K562 (cell line): ENCODE results near the gene TOM1L1. TPM values are rescaled to one million over a fixed set of nuclear protein-coding genes. Genes with fewer than 3 reads are reported as not detected.

Experiments
- ATAC-seq: fragments of 200-7000 bp; cut with Tn5 transposase; 3 replicates; pipeline ENCODE4 v1.9.1; 2020; ENCODE audit warnings: moderate library complexity
- BruUV-seq: library from RNA; stranded (reverse); fragments of 400-500 nt; replicated peaks from 2 replicates; lab custom pipeline; 2021; lab: Mats Ljungman, UMichigan
- CTCF ChIA-PET: fragments of 300-600 bp; formaldehyde crosslinking; extraction: SDS; loops from one replicate; lab custom pipeline; 2021; ENCODE audit warnings: low intra/inter-chr PET ratio; lab: Yijun Ruan, JAX
- POLR2A ChIA-PET: fragments of 300-600, 350-650 bp; sonication (Branson Sonifier 250); formaldehyde crosslinking; extraction: SDS; loops from one replicate; lab custom pipeline; 2021; ENCODE audit warnings: antibody characterized with exemption, inconsistent platforms; lab: Yijun Ruan, JAX
- DNase-seq, 4 experiments: peaks; one replicate each; pipeline versions ENCODE4 v3.0.0 to v3.0.0-alpha.2; 2011 to 2018; ENCODE audit warnings: low spot score in 3 of 4, mixed read lengths in 3 of 4; ENCODE audit errors: extremely low read depth in 1 of 4
- FAIRE-seq: peaks from 2 replicates; lab custom pipeline; 2011; peaks lifted over from hg19 to GRCh38; lab: Jason Lieb, UNC
- H2AFZ ChIP-seq: 2 replicates; pipeline ENCODE4 v1.6.0; 2011; ENCODE audit warnings: low read depth, low read length, control low read depth, inconsistent platforms
- H3K27ac ChIP-seq: fragments of 200-600 bp; 3 replicates; pipeline ENCODE4 v1.8.0; 2011; ENCODE audit warnings: low read depth, mild to moderate bottlenecking, control low read depth, inconsistent platforms, low read length, moderate library complexity, mixed read lengths; ENCODE audit errors: extremely low read depth
- H3K27me3 ChIP-seq, 2 experiments: fragments of 300-600 bp in 1 of 2; 2 replicates in 1 of 2; 3 replicates in 1 of 2; pipeline versions ENCODE4 v1.6.0 to v1.8.0; 2011; ENCODE audit warnings: inconsistent platforms in 2 of 2, low read length in 2 of 2, mild to moderate bottlenecking in 1 of 2, mixed read lengths in 1 of 2, moderate library complexity in 1 of 2; ENCODE audit not compliant: control insufficient read depth in 2 of 2, insufficient read depth in 2 of 2
- H3K36me3 ChIP-seq: fragments of 300-600 bp; 3 replicates; pipeline ENCODE4 v1.8.0; 2011; ENCODE audit warnings: mild to moderate bottlenecking, low read length, inconsistent platforms; ENCODE audit not compliant: control insufficient read depth, insufficient read depth
- H3K4me1 ChIP-seq, 2 experiments: fragments of 200-600 bp in 1 of 2; replicated peaks in 1 of 2; 2 replicates in 1 of 2; 3 replicates in 1 of 2; pipeline versions ENCODE4 v1.5.1 to v1.8.0; 2011; ENCODE audit warnings: inconsistent platforms in 2 of 2, low read length in 2 of 2, mild to moderate bottlenecking in 1 of 2, mixed read lengths in 1 of 2, moderate library complexity in 1 of 2; ENCODE audit not compliant: control insufficient read depth in 2 of 2, insufficient read depth in 2 of 2
- H3K4me2 ChIP-seq: 2 replicates; pipeline ENCODE4 v1.6.1; 2011; ENCODE audit warnings: low read length, control low read depth, inconsistent platforms, mixed read lengths; ENCODE audit not compliant: insufficient read depth
- H3K4me3 ChIP-seq: fragments of 200-600 bp; sonication (generic), shearing (Covaris generic); 2 replicates; pipeline ENCODE4 v1.5.1; 2016; ENCODE audit warnings: control low read depth, inconsistent platforms
- H3K79me2 ChIP-seq: fragments of 200-600 bp; 3 replicates; pipeline ENCODE4 v1.8.0; 2011; ENCODE audit warnings: low read length, inconsistent platforms; ENCODE audit not compliant: control insufficient read depth, insufficient read depth
- H3K9ac ChIP-seq, 2 experiments: 2 replicates each; pipeline versions ENCODE4 v1.6.0 to v1.6.1; 2011; ENCODE audit warnings: low read depth in 2 of 2, low read length in 2 of 2, control low read depth in 1 of 2, inconsistent platforms in 1 of 2, mild to moderate bottlenecking in 1 of 2, mixed read lengths in 1 of 2; ENCODE audit not compliant: insufficient read depth in 1 of 2
- H3K9me1 ChIP-seq: one replicate; pipeline ENCODE4 v1.6.0; 2011; ENCODE audit warnings: inconsistent platforms, mild to moderate bottlenecking, low read length, moderate library complexity; ENCODE audit not compliant: control insufficient read depth, insufficient read depth
- H3K9me3 ChIP-seq: replicated peaks from 2 replicates; pipeline ENCODE4 v1.5.1; 2011; ENCODE audit warnings: low read depth, low read length, inconsistent platforms; ENCODE audit not compliant: control insufficient read depth, insufficient read depth
- H4K20me1 ChIP-seq: replicated peaks from 2 replicates; pipeline ENCODE4 v1.6.1; 2011; ENCODE audit warnings: low read length, inconsistent platforms, mixed read lengths; ENCODE audit not compliant: control insufficient read depth, insufficient read depth
- SMAD2 ChIP-seq: fragments of 150-350 bp; IDR thresholded peaks from 2 replicates; pipeline ENCODE4 v1.6.1; 2014; ENCODE audit warnings: low read depth, mild to moderate bottlenecking, low read length
- TAF7 ChIP-seq: fragments of 450-650 bp; IDR thresholded peaks from 2 replicates; pipeline ENCODE4 v1.6.1; 2016; ENCODE audit warnings: missing genetic modification characterization, missing compliant biosample characterization
- ZNF436 ChIP-seq: fragments of 250-450, 450-650 bp; sonication (Bioruptor Pico); formaldehyde crosslinking; IDR thresholded peaks from 2 replicates; pipeline ENCODE4 v1.7.0; 2020; ENCODE audit warnings: mild to moderate bottlenecking
- ZSCAN29 ChIP-seq: fragments of 450-650 bp; IDR thresholded peaks from 2 replicates; pipeline ENCODE4 v1.6.1; 2017
- WGBS: fragments of 100-300 bp; shearing (Covaris generic); methylation state at CpG from one replicate; pipeline ENCODE4 v1.1.6; 2016; ENCODE audit warnings: low coverage, mixed read lengths; ENCODE audit not compliant: insufficient coverage; ENCODE audit errors: missing lambda C conversion rate; 5-methylcytosine and 5-hydroxymethylcytosine counted together
- in situ Hi-C: fragments of 300-500 bp; cut with MboI; formaldehyde crosslinking; loops from 4 replicates; pipeline ENCODE4 v1.15.0; 2018; ENCODE audit warnings: inconsistent platforms, mixed read lengths
- intact Hi-C: fragments of 100-400 bp; cut with micrococcal nuclease; formaldehyde crosslinking; loops from 2 replicates; pipeline ENCODE4 v1.14.2; 2022
- polyA plus RNA-seq, 8 experiments: library from polyadenylated mRNA; depleted of rRNA in 4 of 8; stranded (reverse) in 5 of 8; unstranded in 3 of 8; fragments of >200 nt; fragmentation: Nextera tagmentation in 2 of 8; fragmentation: Illumina TruSeq in 1 of 8; extraction: Ambion mirVana in 2 of 8; extraction: Trizol in 1 of 8; gene quantifications; 2 replicates each; pipeline versions ENCODE4 v1.2.1 to v1.2.3, GENCODE V29; 2011 to 2014; ENCODE audit warnings: inconsistent platforms in 1 of 8, missing spikeins in 1 of 8
- total RNA-seq, 7 experiments: library from RNA; depleted of rRNA in 6 of 7; stranded (reverse); fragments of >200 nt in 6 of 7; fragmentation: Illumina TruSeq in 2 of 7; extraction: Trizol in 2 of 7; gene quantifications; 2 replicates each; pipeline versions ENCODE4 v1.2.1 to v1.2.3, GENCODE V29; 2011 to 2021; ENCODE audit warnings: low replicate concordance in 1 of 7
- TF ChIP-seq, protein P1 (sequence below): sonication (generic); formaldehyde crosslinking; IDR thresholded peaks from 2 replicates; pipeline ENCODE4 v1.8.1; 2023; ENCODE audit warnings: mild to moderate bottlenecking, missing genetic modification reagents
- TF ChIP-seq, protein P2 (sequence below): fragments of 450-650 bp; IDR thresholded peaks from 2 replicates; pipeline ENCODE4 v1.6.1; 2017; ENCODE audit warnings: antibody characterized with exemption, mild to moderate bottlenecking

Gene TOM1L1
- total and polyA plus RNA-seq, 9 of the 15 experiments (the other 6 are each of a cell fraction or from before 2014, with no cell fraction given): 21.3 to 74.3 (median 31.0) TPM

DNA sequence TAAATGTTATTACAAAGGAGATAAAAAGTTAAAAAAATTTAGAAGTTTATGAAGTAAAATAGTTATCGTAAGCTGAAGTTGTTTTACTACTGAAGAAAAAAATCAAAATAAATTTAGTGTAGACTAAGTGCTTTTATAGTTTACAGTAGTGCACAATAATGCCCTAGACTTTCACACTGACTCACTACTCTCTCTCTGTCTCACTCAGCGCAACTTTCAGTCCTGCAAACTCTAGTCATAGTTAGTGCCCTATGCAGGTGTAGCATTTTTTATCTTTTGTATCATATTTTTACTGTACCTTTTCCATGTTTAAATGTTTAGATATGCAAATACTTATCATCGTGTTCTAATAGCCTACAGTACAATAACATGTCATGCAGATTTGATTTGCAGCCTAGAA is 17.7 kb upstream of the TOM1L1 start:
- Histone ChIP-seq H3K79me2 (no peaks in the 10 kb centered on the region), H3K9me1 (no peaks in the 10 kb centered on the region), H3K4me1 (no peaks in the 10 kb centered on the region), H2AFZ (no peak overlapping the region), H3K36me3 (no peaks in the 10 kb centered on the region), H3K9me3 (no peaks in the 10 kb centered on the region), H3K27me3 (no peaks in the 10 kb centered on the region), H4K20me1 (no peaks in the 10 kb centered on the region), H3K27ac (no peak overlapping the region), H3K9ac (no peak overlapping the region), H3K4me3 (no peak overlapping the region), H3K4me2 (no peak overlapping the region)
- ChIA-PET POLR2A (no interaction called here), CTCF (no interaction called here)
- BruUV-seq: no TSS peak
- ATAC-seq: no peak
- WGBS: 64% methylated on average over 3 of the region's 3 CpGs
- DNase-seq: no peak
- TF ChIP-seq, protein P1, sequence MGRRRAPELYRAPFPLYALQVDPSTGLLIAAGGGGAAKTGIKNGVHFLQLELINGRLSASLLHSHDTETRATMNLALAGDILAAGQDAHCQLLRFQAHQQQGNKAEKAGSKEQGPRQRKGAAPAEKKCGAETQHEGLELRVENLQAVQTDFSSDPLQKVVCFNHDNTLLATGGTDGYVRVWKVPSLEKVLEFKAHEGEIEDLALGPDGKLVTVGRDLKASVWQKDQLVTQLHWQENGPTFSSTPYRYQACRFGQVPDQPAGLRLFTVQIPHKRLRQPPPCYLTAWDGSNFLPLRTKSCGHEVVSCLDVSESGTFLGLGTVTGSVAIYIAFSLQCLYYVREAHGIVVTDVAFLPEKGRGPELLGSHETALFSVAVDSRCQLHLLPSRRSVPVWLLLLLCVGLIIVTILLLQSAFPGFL (CRISPR knock-in tag): no peak
- TF ChIP-seq ZNF436 (CRISPR knock-in tag): no peak
- in situ Hi-C loops: no loop called here
- FAIRE-seq: no peak
- intact Hi-C loops: no loop called here

DNA sequence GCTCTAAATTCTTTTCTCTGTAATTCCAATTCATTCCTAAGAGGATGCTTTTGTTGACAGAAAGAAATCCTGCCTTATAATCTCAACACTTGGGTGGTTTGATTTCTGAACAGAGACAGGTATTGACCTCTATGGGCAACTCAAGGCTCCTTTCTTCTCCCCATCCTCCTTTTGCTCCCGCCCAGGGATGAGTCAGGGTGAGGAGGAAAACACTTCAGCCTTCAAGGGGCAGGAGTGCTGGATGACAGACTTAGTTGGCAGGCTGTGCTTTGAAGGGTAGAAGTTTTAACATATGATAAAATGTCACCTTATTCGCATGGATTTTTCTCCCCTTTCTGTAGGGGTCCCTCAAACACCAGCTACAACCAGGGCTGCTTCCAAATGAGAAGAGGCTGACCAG is 16.7 kb upstream of the TOM1L1 start:
- WGBS: 30% methylated on average over 1 of the region's 2 CpGs
- no peak for ATAC-seq
- BruUV-seq: no TSS peak
- Histone ChIP-seq H3K79me2 (no peaks in the 10 kb centered on the region), H3K27ac (no peak overlapping the region), H3K36me3 (no peaks in the 10 kb centered on the region), H3K9me3 (no peaks in the 10 kb centered on the region), H3K4me3 (no peak overlapping the region), H4K20me1 (no peaks in the 10 kb centered on the region), H3K4me2 (no peak overlapping the region), H3K4me1 (no peaks in the 10 kb centered on the region), H3K9me1 (no peaks in the 10 kb centered on the region), H2AFZ (no peak overlapping the region), H3K9ac (no peak overlapping the region), H3K27me3 (no peaks in the 10 kb centered on the region)
- in situ Hi-C loops: no loop called here
- POLR2A ChIA-PET: interaction anchor here (1.3 kb wide), 1 partner anchor 16 kb away, joined by 5 read pairs; the partner anchor contains the start of gene TOM1L1
- no peak for DNase-seq
- CTCF ChIA-PET: no interaction called here
- FAIRE-seq: no peak
- intact Hi-C loops: no loop called here
- TF ChIP-seq, protein P2, sequence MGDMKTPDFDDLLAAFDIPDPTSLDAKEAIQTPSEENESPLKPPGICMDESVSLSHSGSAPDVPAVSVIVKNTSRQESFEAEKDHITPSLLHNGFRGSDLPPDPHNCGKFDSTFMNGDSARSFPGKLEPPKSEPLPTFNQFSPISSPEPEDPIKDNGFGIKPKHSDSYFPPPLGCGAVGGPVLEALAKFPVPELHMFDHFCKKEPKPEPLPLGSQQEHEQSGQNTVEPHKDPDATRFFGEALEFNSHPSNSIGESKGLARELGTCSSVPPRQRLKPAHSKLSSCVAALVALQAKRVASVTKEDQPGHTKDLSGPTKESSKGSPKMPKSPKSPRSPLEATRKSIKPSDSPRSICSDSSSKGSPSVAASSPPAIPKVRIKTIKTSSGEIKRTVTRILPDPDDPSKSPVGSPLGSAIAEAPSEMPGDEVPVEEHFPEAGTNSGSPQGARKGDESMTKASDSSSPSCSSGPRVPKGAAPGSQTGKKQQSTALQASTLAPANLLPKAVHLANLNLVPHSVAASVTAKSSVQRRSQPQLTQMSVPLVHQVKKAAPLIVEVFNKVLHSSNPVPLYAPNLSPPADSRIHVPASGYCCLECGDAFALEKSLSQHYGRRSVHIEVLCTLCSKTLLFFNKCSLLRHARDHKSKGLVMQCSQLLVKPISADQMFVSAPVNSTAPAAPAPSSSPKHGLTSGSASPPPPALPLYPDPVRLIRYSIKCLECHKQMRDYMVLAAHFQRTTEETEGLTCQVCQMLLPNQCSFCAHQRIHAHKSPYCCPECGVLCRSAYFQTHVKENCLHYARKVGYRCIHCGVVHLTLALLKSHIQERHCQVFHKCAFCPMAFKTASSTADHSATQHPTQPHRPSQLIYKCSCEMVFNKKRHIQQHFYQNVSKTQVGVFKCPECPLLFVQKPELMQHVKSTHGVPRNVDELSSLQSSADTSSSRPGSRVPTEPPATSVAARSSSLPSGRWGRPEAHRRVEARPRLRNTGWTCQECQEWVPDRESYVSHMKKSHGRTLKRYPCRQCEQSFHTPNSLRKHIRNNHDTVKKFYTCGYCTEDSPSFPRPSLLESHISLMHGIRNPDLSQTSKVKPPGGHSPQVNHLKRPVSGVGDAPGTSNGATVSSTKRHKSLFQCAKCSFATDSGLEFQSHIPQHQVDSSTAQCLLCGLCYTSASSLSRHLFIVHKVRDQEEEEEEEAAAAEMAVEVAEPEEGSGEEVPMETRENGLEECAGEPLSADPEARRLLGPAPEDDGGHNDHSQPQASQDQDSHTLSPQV: no peak
- TF ChIP-seq SMAD2: no peak
- no peak for TF ChIP-seq ZSCAN29
- TF ChIP-seq TAF7: no peak
